Effector memory CD8-positive, alpha-beta T cell (primary cell): ENCODE results near the gene SCAF4.
A peak's percentile ranks its signal among the peaks of the same experiment; 100 is the strongest.

Experiments used
- ATAC-seq: fragments of 150-1000 bp; cut with Tn5 transposase; replicated peaks from 2 replicates; pipeline ENCODE4 v1.10.0; 2021; ENCODE audit warnings: mild to moderate bottlenecking, moderate library complexity
- DNase-seq, 3 experiments: peaks; one replicate each; pipeline ENCODE4 v3.0.0; 2021
- H3K27ac Mint-ChIP-seq, 2 donors: one replicate each; pipeline ENCODE4 v1.8.0; 2022; ENCODE audit warnings: mild to moderate bottlenecking in 2 of 2, mixed read lengths in 2 of 2, moderate library complexity in 2 of 2
- H3K27me3 Mint-ChIP-seq, 2 donors: one replicate each; pipeline ENCODE4 v1.8.0; 2022; ENCODE audit warnings: mixed read lengths in 2 of 2
- H3K36me3 Mint-ChIP-seq: one replicate; pipeline ENCODE4 v1.8.0; 2022; ENCODE audit warnings: mild to moderate bottlenecking, moderate library complexity, mixed read lengths; ENCODE audit not compliant: insufficient read depth
- H3K4me1 Mint-ChIP-seq, 2 donors: one replicate each; pipeline ENCODE4 v1.8.0; 2022; ENCODE audit warnings: low read depth in 2 of 2, mixed read lengths in 2 of 2
- H3K4me3 Mint-ChIP-seq, 2 donors: one replicate each; pipeline ENCODE4 v1.8.0; 2022; ENCODE audit warnings: mild to moderate bottlenecking in 2 of 2, mixed read lengths in 2 of 2, moderate library complexity in 2 of 2
- H3K9me3 Mint-ChIP-seq, 2 donors: one replicate each; pipeline ENCODE4 v1.8.0; 2022; ENCODE audit warnings: mixed read lengths in 2 of 2

The SCAF4 gene

GRCh38 chr21:31730712-31731055 is 1.2 kb downstream of the SCAF4 start:
- ATAC-seq: no peak
- DNase-seq: no peak
- Mint-ChIP-seq H3K9me3 (no peaks in the 10 kb centered on the region), H3K36me3 (peaks cover 3% of the 10 kb centered on the region), H3K4me3 (peak overlapping the region in 1 of 2 donors; percentile 72), H3K27me3 (no peaks in the 10 kb centered on the region), H3K27ac (peak overlapping the region; percentile 56 to 81), H3K4me1 (peaks cover 3 to 13% of the 10 kb centered on the region in 2 donors)

GRCh38 chr21:31729622-31730343 is 2.1 kb downstream of the SCAF4 start:
- Mint-ChIP-seq H3K36me3 (peaks cover 7% of the 10 kb centered on the region), H3K27ac (no peak overlapping the region), H3K9me3 (no peaks in the 10 kb centered on the region), H3K4me1 (peaks cover 10 to 21% of the 10 kb centered on the region in 2 donors), H3K27me3 (no peaks in the 10 kb centered on the region), H3K4me3 (peak overlapping the region in 1 of 2 donors; percentile 72)
- ATAC-seq (no peak), DNase-seq (no peak)

DNA sequence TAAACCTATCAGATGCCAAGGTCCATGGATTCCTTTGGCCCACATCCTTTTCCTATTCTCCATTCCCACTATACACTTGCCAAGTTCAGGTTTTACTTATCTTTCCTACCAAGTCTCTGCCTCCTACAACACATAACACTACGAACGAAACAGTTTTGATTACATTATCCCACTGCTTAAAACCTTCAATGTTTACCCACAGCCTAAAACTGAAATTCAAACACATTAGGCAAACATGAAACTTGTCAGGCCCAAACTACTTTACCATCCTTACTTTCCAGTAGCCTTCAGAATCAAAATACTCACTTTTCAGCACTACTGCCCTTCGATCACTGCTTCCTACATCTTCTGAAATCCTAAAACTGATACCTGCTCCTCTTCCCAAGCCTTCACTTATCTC is 3.0 kb downstream of the SCAF4 start:
- ATAC-seq (no peak), DNase-seq (no peak)
- H3K27ac Mint-ChIP-seq: no peak overlapping the region
- H3K4me3 Mint-ChIP-seq: no peak overlapping the region
- H3K4me1 Mint-ChIP-seq: peaks cover 16 to 29% of the 10 kb centered on the region in 2 donors
- no peaks in the 10 kb centered on the region for H3K9me3 Mint-ChIP-seq
- H3K27me3 Mint-ChIP-seq: no peaks in the 10 kb centered on the region
- peaks cover 7% of the 10 kb centered on the region for H3K36me3 Mint-ChIP-seq

- no peak for ATAC-seq
- Mint-ChIP-seq H3K4me3 (no peak overlapping the region), H3K4me1 (peaks cover 19 to 35% of the 10 kb centered on the region in 2 donors), H3K27ac (no peak overlapping the region), H3K27me3 (no peaks in the 10 kb centered on the region), H3K36me3 (peaks cover 7% of the 10 kb centered on the region), H3K9me3 (no peaks in the 10 kb centered on the region)
- no peak for DNase-seq
Measured at GRCh38 chr21:31728191-31728590, 3.7 kb downstream of the SCAF4 start.

GRCh38 chr21:31727181-31727580 is 4.7 kb downstream of the SCAF4 start:
- no peaks in the 10 kb centered on the region for H3K27me3 Mint-ChIP-seq
- no peak overlapping the region for H3K4me3 Mint-ChIP-seq
- ATAC-seq (no peak), DNase-seq (no peak)
- peaks cover 20 to 37% of the 10 kb centered on the region in 2 donors for H3K4me1 Mint-ChIP-seq
- H3K27ac Mint-ChIP-seq: no peak overlapping the region
- H3K36me3 Mint-ChIP-seq: peaks cover 7% of the 10 kb centered on the region
- H3K9me3 Mint-ChIP-seq: no peaks in the 10 kb centered on the region

GRCh38 chr21:31726407-31726806 is 5.5 kb downstream of the SCAF4 start:
- H3K4me3 Mint-ChIP-seq: no peak overlapping the region
- H3K27ac Mint-ChIP-seq: no peak overlapping the region
- H3K9me3 Mint-ChIP-seq: no peaks in the 10 kb centered on the region
- no peaks in the 10 kb centered on the region for H3K27me3 Mint-ChIP-seq
- no peak for DNase-seq
- ATAC-seq: no peak
- H3K36me3 Mint-ChIP-seq: peaks cover 7% of the 10 kb centered on the region
- peaks cover 23 to 44% of the 10 kb centered on the region in 2 donors for H3K4me1 Mint-ChIP-seq

DNA sequence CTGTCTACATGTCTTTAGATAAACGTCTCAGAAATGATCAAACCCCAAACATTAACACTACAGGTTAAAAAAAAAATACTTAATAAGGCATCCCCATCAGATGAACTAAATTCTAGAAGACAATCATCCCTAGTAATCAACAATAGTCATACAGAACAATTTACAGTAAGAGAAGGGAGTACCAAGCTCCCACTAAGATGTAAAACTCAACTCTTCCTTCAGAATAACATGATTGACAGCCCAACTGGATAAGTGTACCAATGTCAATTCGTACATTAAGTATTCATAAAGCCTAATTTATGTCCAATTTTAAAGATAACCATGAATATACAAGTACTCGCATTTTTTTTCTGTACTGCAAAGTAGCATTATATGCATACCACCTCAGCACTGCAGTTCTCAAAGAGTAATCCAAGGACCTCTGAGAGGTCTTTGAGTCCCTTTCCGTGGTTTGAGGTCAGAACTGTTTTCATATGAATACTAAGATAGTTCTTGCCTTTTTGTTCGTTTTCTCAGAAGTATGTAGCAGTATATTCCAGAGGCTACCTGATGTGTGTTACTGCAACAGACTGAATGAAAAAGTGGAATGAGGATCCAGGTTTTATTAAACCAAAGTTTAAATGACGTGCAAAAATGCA is 6.6 kb downstream of the SCAF4 start:
- peaks cover 30 to 52% of the 10 kb centered on the region in 2 donors for H3K4me1 Mint-ChIP-seq
- H3K27ac Mint-ChIP-seq: no peak overlapping the region
- DNase-seq (no peak), ATAC-seq (no peak)
- peaks cover 7% of the 10 kb centered on the region for H3K36me3 Mint-ChIP-seq
- H3K9me3 Mint-ChIP-seq: no peaks in the 10 kb centered on the region
- H3K4me3 Mint-ChIP-seq: peak overlapping the region; percentile 2 to 51
- no peaks in the 10 kb centered on the region for H3K27me3 Mint-ChIP-seq

DNA sequence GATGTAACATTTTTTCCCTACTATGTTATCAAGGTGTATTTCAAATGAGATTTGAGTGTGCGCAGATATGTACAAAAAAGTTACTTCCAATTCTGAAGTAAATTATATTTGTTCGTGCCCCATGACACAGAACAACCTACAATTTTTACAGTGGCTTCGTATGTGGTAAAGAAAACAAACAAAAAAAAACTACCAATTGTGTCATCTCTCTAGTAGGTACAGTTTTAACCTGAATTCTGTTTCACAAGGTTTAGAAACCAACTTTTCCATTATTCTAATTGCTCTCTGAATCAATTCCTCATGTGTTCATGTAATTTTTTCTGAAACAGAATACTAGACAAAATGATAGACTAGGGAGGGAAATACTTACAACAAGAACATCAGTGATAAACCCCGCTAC is 7.4 kb downstream of the SCAF4 start:
- peak overlapping the region; percentile 2 to 51 for H3K4me3 Mint-ChIP-seq
- no peak for DNase-seq
- no peak for ATAC-seq
- no peaks in the 10 kb centered on the region for H3K27me3 Mint-ChIP-seq
- peaks cover 7% of the 10 kb centered on the region for H3K36me3 Mint-ChIP-seq
- peaks cover 34 to 53% of the 10 kb centered on the region in 2 donors for H3K4me1 Mint-ChIP-seq
- peak overlapping the region in 1 of 2 donors; percentile 33 for H3K27ac Mint-ChIP-seq
- H3K9me3 Mint-ChIP-seq: no peaks in the 10 kb centered on the region

GRCh38 chr21:31721381-31721780 is 10.5 kb downstream of the SCAF4 start:
- H3K4me1 Mint-ChIP-seq: peaks cover 42 to 68% of the 10 kb centered on the region in 2 donors
- no peaks in the 10 kb centered on the region for H3K9me3 Mint-ChIP-seq
- ATAC-seq (no peak), DNase-seq (no peak)
- H3K4me3 Mint-ChIP-seq: peak overlapping the region in 1 of 2 donors; percentile 28
- peak overlapping the region; percentile 11 to 17 for H3K27ac Mint-ChIP-seq
- no peaks in the 10 kb centered on the region for H3K27me3 Mint-ChIP-seq
- peaks cover 7% of the 10 kb centered on the region for H3K36me3 Mint-ChIP-seq

DNA sequence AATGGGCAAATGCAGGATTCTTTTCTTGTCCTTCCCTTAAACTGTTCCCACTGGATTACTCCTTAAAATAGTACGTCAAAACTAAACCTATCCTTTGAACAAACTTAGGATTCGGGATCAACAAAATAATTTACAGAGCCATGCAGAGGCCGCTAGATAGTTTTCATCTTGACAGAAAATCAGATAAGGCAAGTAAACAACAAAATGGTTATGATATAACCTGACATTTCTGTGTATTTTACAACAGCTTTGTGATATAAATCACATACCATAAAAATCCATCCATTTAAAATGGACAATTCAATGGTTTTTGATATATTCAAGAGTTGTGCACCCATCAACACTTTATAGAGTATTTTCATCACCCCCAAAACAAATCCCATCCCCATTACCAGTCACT is 11.2 kb downstream of the SCAF4 start:
- no peaks in the 10 kb centered on the region for H3K27me3 Mint-ChIP-seq
- peak overlapping the region in 1 of 2 donors; percentile 28 for H3K4me3 Mint-ChIP-seq
- ATAC-seq: no peak
- H3K36me3 Mint-ChIP-seq: peaks cover 4% of the 10 kb centered on the region
- no peak for DNase-seq
- peaks cover 43 to 73% of the 10 kb centered on the region in 2 donors for H3K4me1 Mint-ChIP-seq
- peak overlapping the region in 1 of 2 donors; percentile 11 for H3K27ac Mint-ChIP-seq
- H3K9me3 Mint-ChIP-seq: no peaks in the 10 kb centered on the region

DNA sequence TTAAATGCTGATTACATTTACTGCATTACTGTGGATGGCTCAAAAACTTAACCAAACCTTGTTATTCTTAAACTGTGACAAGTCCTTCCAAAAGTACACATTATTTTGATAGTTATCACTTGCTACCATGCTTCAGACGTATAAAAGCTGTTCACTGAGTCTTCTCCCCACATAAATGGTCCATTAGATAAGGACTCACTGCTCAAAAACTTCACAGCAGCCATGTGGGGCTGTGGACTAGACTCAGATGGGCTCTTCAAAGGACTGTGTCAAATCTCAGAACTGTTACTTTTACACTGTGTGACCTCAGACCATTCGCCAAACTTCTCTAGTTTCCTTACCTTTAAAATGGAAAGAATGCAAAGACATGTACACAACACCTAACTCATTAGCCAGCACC is 11.6 kb downstream of the SCAF4 start:
- ATAC-seq: peak; percentile 47
- H3K9me3 Mint-ChIP-seq: no peaks in the 10 kb centered on the region
- peaks cover 4% of the 10 kb centered on the region for H3K36me3 Mint-ChIP-seq
- H3K4me1 Mint-ChIP-seq: peaks cover 41 to 74% of the 10 kb centered on the region in 2 donors
- H3K27ac Mint-ChIP-seq: no peak overlapping the region
- H3K4me3 Mint-ChIP-seq: no peak overlapping the region
- no peaks in the 10 kb centered on the region for H3K27me3 Mint-ChIP-seq
- no peak for DNase-seq

DNA sequence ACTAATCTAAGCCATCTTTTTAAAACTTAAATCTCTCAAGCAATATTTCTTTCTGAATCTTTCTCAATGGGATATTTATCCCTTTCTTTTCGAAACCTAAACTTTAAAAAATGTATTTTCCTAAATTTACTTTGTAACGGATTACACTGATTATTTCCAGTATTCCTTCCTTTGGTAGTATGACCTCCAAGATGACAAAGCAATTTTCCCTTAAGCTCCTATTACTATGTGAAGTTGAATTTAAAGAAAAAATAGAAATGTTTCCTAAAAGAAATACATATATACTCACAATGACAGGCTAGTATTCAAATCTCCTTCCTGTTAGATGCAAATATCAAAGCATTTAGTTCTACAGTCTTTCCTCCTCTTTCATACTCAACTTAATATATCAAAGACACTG is 15.8 kb downstream of the SCAF4 start:
- Mint-ChIP-seq H3K36me3 (no peaks in the 10 kb centered on the region), H3K4me3 (no peak overlapping the region), H3K27ac (peak overlapping the region in 1 of 2 donors; percentile 54), H3K4me1 (peaks cover 35 to 73% of the 10 kb centered on the region in 2 donors), H3K9me3 (no peaks in the 10 kb centered on the region), H3K27me3 (no peaks in the 10 kb centered on the region)
- DNase-seq (no peak), ATAC-seq (no peak)

DNA sequence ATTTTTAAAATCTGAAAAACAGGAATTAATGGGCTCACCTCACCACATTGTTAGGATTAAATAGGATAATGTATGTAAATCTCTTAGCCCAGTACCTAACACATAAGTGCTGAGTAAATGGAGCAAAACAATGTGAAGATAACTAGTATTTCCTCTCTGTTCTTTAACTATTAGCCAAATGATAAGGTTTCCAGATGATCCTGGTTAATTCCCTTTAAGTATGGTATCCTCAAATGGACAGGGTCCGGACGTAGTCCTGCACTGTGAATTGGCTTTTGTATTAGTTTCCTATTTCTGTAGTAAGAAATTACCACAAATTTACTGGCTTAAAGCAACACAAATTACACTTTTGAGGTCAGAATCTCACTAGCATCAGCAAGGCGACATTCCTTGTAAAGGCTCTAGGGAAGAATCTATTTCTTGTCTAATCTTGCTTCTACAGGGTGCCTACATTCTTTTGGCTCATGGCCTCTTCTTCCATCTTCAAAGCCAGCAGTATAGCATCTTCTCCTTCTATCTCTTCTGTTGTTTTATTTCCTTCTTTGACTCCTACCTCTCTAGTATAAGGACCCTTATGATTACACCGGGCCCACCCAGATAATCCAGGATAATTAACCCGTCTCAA is 17.1 kb downstream of the SCAF4 start:
- no peaks in the 10 kb centered on the region for H3K27me3 Mint-ChIP-seq
- no peak for ATAC-seq
- H3K9me3 Mint-ChIP-seq: no peaks in the 10 kb centered on the region
- peak overlapping the region; percentile 43 to 51 for H3K4me3 Mint-ChIP-seq
- DNase-seq: no peak
- H3K4me1 Mint-ChIP-seq: peaks cover 37 to 74% of the 10 kb centered on the region in 2 donors
- H3K27ac Mint-ChIP-seq: peak overlapping the region in 1 of 2 donors; percentile 90
- H3K36me3 Mint-ChIP-seq: no peaks in the 10 kb centered on the region
